Endodermal cell (in vitro differentiated cells): ENCODE measurements around the gene ERGIC1. TPM values are rescaled to one million over a fixed set of nuclear protein-coding genes. Genes with fewer than 3 reads are reported as not detected.
A peak's percentile ranks its signal among the peaks of the same experiment; 100 is the strongest.

Experiments used
- DNase-seq: peaks from one replicate; pipeline ENCODE4 v3.0.0-alpha.2; 2017
- H3K27ac ChIP-seq: 2 replicates; pipeline ENCODE4 v1.5.1; 2013; ENCODE audit warnings: mild to moderate bottlenecking, low read depth, low read length, moderate library complexity
- H3K27me3 ChIP-seq: 2 replicates; pipeline ENCODE4 v1.6.1; 2013; ENCODE audit warnings: mild to moderate bottlenecking, low read length, moderate library complexity; ENCODE audit not compliant: insufficient read depth, control insufficient read depth, poor library complexity, severe bottlenecking
- H3K36me3 ChIP-seq: 2 replicates; pipeline ENCODE4 v1.7.0; 2013; ENCODE audit warnings: mild to moderate bottlenecking, low read length, moderate library complexity; ENCODE audit not compliant: control insufficient read depth, insufficient read depth
- H3K4me1 ChIP-seq: one replicate; pipeline ENCODE4 v1.7.0; 2013; ENCODE audit warnings: low read length; ENCODE audit not compliant: control insufficient read depth, insufficient read depth
- H3K4me3 ChIP-seq: 2 replicates; pipeline ENCODE4 v1.5.1; 2013; ENCODE audit warnings: mild to moderate bottlenecking, low read length, moderate library complexity
- H3K9ac ChIP-seq: 2 replicates; pipeline ENCODE4 v1.6.1; 2013; ENCODE audit warnings: mild to moderate bottlenecking, low read length, moderate library complexity; ENCODE audit not compliant: poor library complexity, severe bottlenecking; ENCODE audit errors: extremely low read depth
- H3K9me3 ChIP-seq: 2 replicates; pipeline ENCODE4 v1.6.1; 2013; ENCODE audit warnings: mild to moderate bottlenecking, low read length, moderate library complexity; ENCODE audit not compliant: control insufficient read depth
- H3K27ac Mint-ChIP-seq: 2 replicates; pipeline ENCODE4 v1.8.0; 2020; ENCODE audit warnings: mixed read lengths
- H3K27me3 Mint-ChIP-seq: 2 replicates; pipeline ENCODE4 v1.8.0; 2021; ENCODE audit warnings: mild to moderate bottlenecking, mixed read lengths; ENCODE audit not compliant: insufficient read depth
- H3K36me3 Mint-ChIP-seq: 2 replicates; pipeline ENCODE4 v1.8.0; 2020; ENCODE audit warnings: low read depth, mixed read lengths
- H3K4me1 Mint-ChIP-seq: 2 replicates; pipeline ENCODE4 v1.8.0; 2020; ENCODE audit warnings: mixed read lengths
- H3K4me3 Mint-ChIP-seq: 2 replicates; pipeline ENCODE4 v1.8.0; 2020; ENCODE audit warnings: mild to moderate bottlenecking, moderate library complexity, mixed read lengths
- H3K9me3 Mint-ChIP-seq: 2 replicates; pipeline ENCODE4 v1.8.0; 2020; ENCODE audit warnings: mild to moderate bottlenecking, mixed read lengths
- WGBS, 2 experiments: methylation state at CpG; one replicate each; pipeline versions ENCODE4 v1.1.5 to v1.1.7; 2013; ENCODE audit warnings: missing lambda C conversion rate in 2 of 2, mixed read lengths in 1 of 2; ENCODE audit not compliant: insufficient coverage in 1 of 2, insufficient read length in 1 of 2; 5-methylcytosine and 5-hydroxymethylcytosine counted together
- total RNA-seq, 2 donors: library from RNA; stranded (reverse); fragmentation: NEBNext Ultra II Directional in 1 of 2; extraction: Animal tissue kit (Norgen Biotek cat#: 25700) in 1 of 2; gene quantifications; 2 replicates in 1 of 2; 3 replicates in 1 of 2; pipeline ENCODE4 v1.2.1, GENCODE V29; 2021
- TF ChIP-seq, protein P1 (sequence below): fragments of 200-600 bp; sonication (generic); conservative IDR thresholded peaks from 2 replicates; pipeline ENCODE4 v1.5.0; 2021; ENCODE audit warnings: antibody characterized with exemption, mild to moderate bottlenecking

The ERGIC1 gene
- total RNA-seq, 2 donors from 2014 or later: 81.9 to 94.8 TPM

- Histone ChIP-seq H3K36me3 (peaks cover 10% of the 10 kb centered on the region), H3K9ac (no peak overlapping the region), H3K27ac (no peak overlapping the region), H3K9me3 (no peaks in the 10 kb centered on the region), H3K4me3 (no peak overlapping the region), H3K27me3 (no peaks in the 10 kb centered on the region), H3K4me1 (peaks cover 11% of the 10 kb centered on the region)
- H3K4me3 Mint-ChIP-seq: no peak overlapping the region
- no peak for DNase-seq
- TF ChIP-seq, protein P1, sequence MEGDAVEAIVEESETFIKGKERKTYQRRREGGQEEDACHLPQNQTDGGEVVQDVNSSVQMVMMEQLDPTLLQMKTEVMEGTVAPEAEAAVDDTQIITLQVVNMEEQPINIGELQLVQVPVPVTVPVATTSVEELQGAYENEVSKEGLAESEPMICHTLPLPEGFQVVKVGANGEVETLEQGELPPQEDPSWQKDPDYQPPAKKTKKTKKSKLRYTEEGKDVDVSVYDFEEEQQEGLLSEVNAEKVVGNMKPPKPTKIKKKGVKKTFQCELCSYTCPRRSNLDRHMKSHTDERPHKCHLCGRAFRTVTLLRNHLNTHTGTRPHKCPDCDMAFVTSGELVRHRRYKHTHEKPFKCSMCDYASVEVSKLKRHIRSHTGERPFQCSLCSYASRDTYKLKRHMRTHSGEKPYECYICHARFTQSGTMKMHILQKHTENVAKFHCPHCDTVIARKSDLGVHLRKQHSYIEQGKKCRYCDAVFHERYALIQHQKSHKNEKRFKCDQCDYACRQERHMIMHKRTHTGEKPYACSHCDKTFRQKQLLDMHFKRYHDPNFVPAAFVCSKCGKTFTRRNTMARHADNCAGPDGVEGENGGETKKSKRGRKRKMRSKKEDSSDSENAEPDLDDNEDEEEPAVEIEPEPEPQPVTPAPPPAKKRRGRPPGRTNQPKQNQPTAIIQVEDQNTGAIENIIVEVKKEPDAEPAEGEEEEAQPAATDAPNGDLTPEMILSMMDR: no peak
- H3K36me3 Mint-ChIP-seq: no peaks in the 10 kb centered on the region
- peaks cover 7% of the 10 kb centered on the region for H3K4me1 Mint-ChIP-seq
- no peak overlapping the region for H3K27ac Mint-ChIP-seq
- 67 to 69% methylated on average over 6 to 10 of the region's 10 CpGs for WGBS, 2 experiments
- no peaks in the 10 kb centered on the region for H3K9me3 Mint-ChIP-seq
- no peaks in the 10 kb centered on the region for H3K27me3 Mint-ChIP-seq
These were observed 35.0 kb downstream of the ERGIC1 start for GRCh38 chr5:172868924-172869591.

GRCh38 chr5:172869691-172870090 lies 35.6 kb downstream of the ERGIC1 start:
- Histone ChIP-seq H3K27ac (no peak overlapping the region), H3K36me3 (peaks cover 10% of the 10 kb centered on the region), H3K9me3 (no peaks in the 10 kb centered on the region), H3K4me3 (no peak overlapping the region), H3K9ac (no peak overlapping the region), H3K4me1 (peaks cover 11% of the 10 kb centered on the region), H3K27me3 (no peaks in the 10 kb centered on the region)
- Mint-ChIP-seq H3K4me3 (no peak overlapping the region), H3K27ac (no peak overlapping the region), H3K36me3 (no peaks in the 10 kb centered on the region), H3K9me3 (no peaks in the 10 kb centered on the region), H3K27me3 (no peaks in the 10 kb centered on the region), H3K4me1 (peaks cover 7% of the 10 kb centered on the region)
- 100% methylated on average over 1 of the region's 1 CpG for WGBS, 2 experiments
- TF ChIP-seq, protein P1: no peak
- DNase-seq: no peak

DNA sequence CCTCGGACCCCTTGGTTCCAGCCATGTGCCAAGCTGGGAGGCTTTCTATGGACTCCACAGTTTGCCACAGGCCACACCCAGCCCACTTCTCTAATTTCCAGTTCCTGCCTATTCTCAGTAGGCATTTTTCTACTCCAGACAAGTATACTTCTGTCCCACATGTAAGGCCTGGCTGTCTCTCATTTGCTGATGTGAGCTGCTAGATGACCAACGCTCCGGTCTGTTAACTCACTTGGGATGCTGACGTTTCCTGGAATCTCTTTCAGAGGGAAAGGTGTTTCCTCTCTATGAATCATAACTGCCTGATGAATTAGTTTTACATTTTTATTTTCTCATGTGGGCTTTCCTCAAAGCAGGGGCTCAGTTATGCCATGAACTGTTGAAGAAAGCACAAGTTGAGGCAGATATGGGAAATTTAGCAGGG lies 36.3 kb downstream of the ERGIC1 start:
- Mint-ChIP-seq H3K27ac (no peak overlapping the region), H3K9me3 (no peaks in the 10 kb centered on the region), H3K4me1 (peaks cover 7% of the 10 kb centered on the region), H3K4me3 (no peak overlapping the region), H3K27me3 (no peaks in the 10 kb centered on the region), H3K36me3 (no peaks in the 10 kb centered on the region)
- no peaks in the 10 kb centered on the region for H3K9me3 ChIP-seq
- H3K9ac ChIP-seq: no peak overlapping the region
- peak overlapping the region; percentile 84 for H3K27ac ChIP-seq
- TF ChIP-seq, protein P1: no peak
- peaks cover 10% of the 10 kb centered on the region for H3K36me3 ChIP-seq
- no peak overlapping the region for H3K4me3 ChIP-seq
- peaks cover 11% of the 10 kb centered on the region for H3K4me1 ChIP-seq
- no peaks in the 10 kb centered on the region for H3K27me3 ChIP-seq
- 92 to 93% methylated on average over 4 of the region's 4 CpGs for WGBS, 2 experiments
- DNase-seq: no peak
